GM12872 (cell line): ENCODE data around the gene AK2.

Experiments
- TF ChIP-seq, protein P1 (sequence below): IDR thresholded peaks from 3 replicates; pipeline ENCODE4 v1.5.1; 2011; ENCODE audit warnings: low read depth, mild to moderate bottlenecking, low read length, moderate library complexity; ENCODE audit not compliant: insufficient read depth

The AK2 gene

GRCh38 chr1:33078030-33078591 is 41.4 kb upstream of the AK2 start:
- TF ChIP-seq, protein P1, sequence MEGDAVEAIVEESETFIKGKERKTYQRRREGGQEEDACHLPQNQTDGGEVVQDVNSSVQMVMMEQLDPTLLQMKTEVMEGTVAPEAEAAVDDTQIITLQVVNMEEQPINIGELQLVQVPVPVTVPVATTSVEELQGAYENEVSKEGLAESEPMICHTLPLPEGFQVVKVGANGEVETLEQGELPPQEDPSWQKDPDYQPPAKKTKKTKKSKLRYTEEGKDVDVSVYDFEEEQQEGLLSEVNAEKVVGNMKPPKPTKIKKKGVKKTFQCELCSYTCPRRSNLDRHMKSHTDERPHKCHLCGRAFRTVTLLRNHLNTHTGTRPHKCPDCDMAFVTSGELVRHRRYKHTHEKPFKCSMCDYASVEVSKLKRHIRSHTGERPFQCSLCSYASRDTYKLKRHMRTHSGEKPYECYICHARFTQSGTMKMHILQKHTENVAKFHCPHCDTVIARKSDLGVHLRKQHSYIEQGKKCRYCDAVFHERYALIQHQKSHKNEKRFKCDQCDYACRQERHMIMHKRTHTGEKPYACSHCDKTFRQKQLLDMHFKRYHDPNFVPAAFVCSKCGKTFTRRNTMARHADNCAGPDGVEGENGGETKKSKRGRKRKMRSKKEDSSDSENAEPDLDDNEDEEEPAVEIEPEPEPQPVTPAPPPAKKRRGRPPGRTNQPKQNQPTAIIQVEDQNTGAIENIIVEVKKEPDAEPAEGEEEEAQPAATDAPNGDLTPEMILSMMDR: no peak

GRCh38 chr1:33074193-33074945 is 37.7 kb upstream of the AK2 start:
- TF ChIP-seq, protein P1: no peak

DNA sequence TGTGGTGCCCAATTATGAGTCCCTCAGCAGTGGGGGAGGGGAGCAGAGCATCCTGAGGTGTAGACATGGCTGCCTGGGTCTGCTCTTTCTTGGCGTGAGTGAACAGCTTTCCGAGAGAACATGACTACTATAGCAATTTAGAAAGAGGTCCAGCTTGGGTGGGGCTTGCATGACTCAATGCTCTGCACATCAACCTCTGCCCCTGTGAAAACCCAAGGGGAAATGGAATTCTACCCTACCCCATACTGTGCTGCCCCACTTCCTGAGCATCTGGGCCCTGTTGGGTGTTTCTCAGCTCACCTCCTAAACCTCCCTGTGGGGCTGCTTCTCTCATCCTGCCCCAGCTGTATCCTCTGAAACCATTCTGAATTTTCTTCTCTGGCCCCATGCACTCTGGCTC is 36.0 kb upstream of the AK2 start:
- TF ChIP-seq, protein P1: no peak

DNA sequence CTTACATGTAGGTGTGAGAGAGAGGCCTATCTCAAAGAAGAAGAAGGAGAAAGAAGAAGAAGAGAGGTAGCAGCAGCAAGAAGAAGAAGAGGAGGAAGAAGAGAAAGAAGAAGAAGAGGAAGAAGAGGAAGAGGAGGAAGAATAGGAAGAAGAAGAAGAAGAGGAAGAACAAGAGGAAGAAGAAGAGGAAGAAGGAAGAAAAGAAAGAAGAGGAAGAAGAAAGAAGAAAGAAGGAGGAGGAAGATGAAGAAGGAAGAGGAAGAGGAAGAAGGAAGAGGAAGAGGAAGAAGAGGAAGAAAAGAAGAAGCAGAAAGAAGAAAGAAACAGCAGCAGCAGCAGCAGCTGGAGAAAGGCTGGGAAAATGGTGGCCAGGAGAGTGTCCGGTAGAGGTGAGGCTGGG is 33.9 kb upstream of the AK2 start:
- TF ChIP-seq, protein P1: no peak

GRCh38 chr1:33065301-33065700 is 28.6 kb upstream of the AK2 start:
- TF ChIP-seq, protein P1: no peak

DNA sequence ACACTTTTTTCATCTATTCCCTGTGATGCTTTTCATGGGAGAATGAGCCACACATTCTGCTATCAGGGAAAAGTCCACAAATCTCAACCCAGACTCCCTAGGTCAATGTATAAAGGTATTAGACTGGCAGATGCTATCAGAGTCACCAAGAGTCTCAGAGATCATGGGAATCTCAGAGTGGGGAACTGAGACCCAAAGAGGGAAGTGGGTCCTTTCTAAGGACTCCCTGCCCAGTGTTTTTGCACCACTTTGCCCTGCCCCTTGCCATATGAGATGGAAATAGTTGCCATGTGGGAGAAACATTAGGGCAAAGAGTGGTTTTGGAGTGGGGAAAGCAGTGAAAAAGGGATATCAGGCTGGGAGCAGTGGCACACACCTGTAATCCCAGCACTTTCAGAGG is 25.2 kb upstream of the AK2 start:
- TF ChIP-seq, protein P1: no peak

DNA sequence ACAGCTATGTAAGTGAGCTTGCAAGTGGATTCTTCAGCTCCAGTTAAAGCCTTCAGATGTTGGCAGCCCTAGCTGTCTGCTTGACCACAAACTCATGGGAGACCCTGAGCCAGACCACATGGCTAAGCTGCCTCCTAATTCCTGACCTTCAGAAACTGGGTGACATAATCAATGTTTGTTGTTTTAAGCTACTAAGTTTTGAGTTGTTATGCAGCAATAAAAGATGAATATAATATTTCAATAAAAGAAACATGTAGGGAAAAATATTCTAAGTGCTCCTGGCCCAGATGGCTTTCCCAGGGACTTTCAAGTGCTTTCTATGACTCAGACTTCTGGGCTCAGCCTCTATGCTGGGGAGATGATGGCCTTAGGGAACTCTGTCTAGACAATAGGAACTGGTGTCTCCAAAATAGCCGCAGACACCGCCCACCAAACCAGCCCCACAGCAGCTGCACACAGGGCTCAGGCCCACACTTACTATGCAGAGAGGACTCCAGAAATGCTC is 23.9 kb upstream of the AK2 start:
- TF ChIP-seq, protein P1: no peak
